Chondrocyte (in vitro differentiated cells): ENCODE results near the gene SP8. TPM values are rescaled to one million over a fixed set of nuclear protein-coding genes. Genes with fewer than 3 reads are reported as not detected.
A peak's percentile ranks its signal among the peaks of the same experiment; 100 is the strongest.

ENCODE experiments used
- DNase-seq: peaks from one replicate; pipeline ENCODE4 v3.0.0; 2021; ENCODE audit warnings: mixed read lengths, low spot score
- H3K27ac Mint-ChIP-seq: one replicate; pipeline ENCODE4 v1.8.0; 2021; ENCODE audit warnings: mild to moderate bottlenecking, moderate library complexity, mixed read lengths; ENCODE audit not compliant: unreplicated experiment
- H3K27me3 Mint-ChIP-seq: 2 replicates; pipeline ENCODE4 v1.8.0; 2021; ENCODE audit warnings: low read depth, mixed read lengths
- H3K36me3 Mint-ChIP-seq: 2 replicates; pipeline ENCODE4 v1.8.0; 2021; ENCODE audit warnings: low read depth, mixed read lengths
- H3K4me1 Mint-ChIP-seq: 2 replicates; pipeline ENCODE4 v1.8.0; 2021; ENCODE audit warnings: low read depth, mild to moderate bottlenecking, mixed read lengths
- H3K4me3 Mint-ChIP-seq: one replicate; pipeline ENCODE4 v1.8.0; 2021; ENCODE audit warnings: mild to moderate bottlenecking, moderate library complexity, mixed read lengths; ENCODE audit not compliant: unreplicated experiment
- H3K9me3 Mint-ChIP-seq: 2 replicates; pipeline ENCODE4 v1.8.0; 2021; ENCODE audit warnings: low read depth, mixed read lengths
- total RNA-seq: library from RNA; stranded (reverse); gene quantifications from 3 replicates; pipeline ENCODE4 v1.2.1, GENCODE V29; 2021
- TF ChIP-seq, protein P1 (sequence below): fragments of 200-600 bp; sonication (generic); IDR thresholded peaks from 2 replicates; pipeline ENCODE4 v1.5.0; 2021; ENCODE audit warnings: antibody characterized with exemption, mild to moderate bottlenecking, moderate library complexity

The SP8 gene
- total RNA-seq, 1 donor from 2014 or later = not detected

DNA sequence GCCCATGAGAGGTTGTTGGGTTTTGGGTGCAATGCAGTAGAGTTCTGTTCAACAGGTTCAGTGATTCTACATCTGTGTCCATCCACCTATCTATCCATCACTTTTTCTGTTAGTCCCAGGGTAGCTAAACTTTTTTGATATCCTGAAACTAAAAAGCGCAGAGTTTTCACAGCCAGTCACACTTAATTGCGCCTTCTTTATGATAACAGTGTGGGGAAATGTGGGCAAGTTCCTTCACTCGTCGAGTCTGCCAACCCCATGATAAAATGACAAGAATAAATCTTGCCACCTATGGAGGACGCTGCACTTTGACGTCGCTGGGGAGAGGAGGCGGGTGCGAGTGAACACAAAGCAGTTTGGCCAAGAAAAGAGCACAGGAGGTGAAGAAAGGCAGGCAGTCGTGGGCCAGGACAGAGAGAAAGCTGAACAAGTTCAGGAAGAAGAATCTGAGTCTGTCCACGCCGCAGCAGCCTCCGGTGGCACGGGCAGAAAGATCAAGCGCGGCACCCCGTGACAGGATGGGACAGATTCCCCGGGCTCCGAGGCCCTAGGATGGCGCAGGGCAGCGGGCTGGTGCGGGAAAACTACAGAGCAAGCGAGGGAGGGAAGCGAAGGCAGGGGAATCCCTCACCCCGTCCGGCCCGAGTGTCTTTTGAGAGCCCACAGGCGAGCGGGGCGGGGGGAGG lies 9.2 kb downstream of the SP8 start:
- TF ChIP-seq, protein P1, sequence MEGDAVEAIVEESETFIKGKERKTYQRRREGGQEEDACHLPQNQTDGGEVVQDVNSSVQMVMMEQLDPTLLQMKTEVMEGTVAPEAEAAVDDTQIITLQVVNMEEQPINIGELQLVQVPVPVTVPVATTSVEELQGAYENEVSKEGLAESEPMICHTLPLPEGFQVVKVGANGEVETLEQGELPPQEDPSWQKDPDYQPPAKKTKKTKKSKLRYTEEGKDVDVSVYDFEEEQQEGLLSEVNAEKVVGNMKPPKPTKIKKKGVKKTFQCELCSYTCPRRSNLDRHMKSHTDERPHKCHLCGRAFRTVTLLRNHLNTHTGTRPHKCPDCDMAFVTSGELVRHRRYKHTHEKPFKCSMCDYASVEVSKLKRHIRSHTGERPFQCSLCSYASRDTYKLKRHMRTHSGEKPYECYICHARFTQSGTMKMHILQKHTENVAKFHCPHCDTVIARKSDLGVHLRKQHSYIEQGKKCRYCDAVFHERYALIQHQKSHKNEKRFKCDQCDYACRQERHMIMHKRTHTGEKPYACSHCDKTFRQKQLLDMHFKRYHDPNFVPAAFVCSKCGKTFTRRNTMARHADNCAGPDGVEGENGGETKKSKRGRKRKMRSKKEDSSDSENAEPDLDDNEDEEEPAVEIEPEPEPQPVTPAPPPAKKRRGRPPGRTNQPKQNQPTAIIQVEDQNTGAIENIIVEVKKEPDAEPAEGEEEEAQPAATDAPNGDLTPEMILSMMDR = no peak
- Mint-ChIP-seq H3K9me3 (no peaks in the 10 kb centered on the region), H3K4me1 (peaks cover 9% of the 10 kb centered on the region), H3K27ac (no peak overlapping the region), H3K27me3 (peaks cover 75% of the 10 kb centered on the region), H3K4me3 (peak overlapping the region; percentile 67), H3K36me3 (no peaks in the 10 kb centered on the region)
- DNase-seq = no peak

GRCh38 chr7:20776942-20777341 lies 9.7 kb downstream of the SP8 start:
- TF ChIP-seq, protein P1 = no peak
- peaks cover 9% of the 10 kb centered on the region for H3K4me1 Mint-ChIP-seq
- no peak overlapping the region for H3K4me3 Mint-ChIP-seq
- no peaks in the 10 kb centered on the region for H3K9me3 Mint-ChIP-seq
- no peaks in the 10 kb centered on the region for H3K36me3 Mint-ChIP-seq
- H3K27ac Mint-ChIP-seq = no peak overlapping the region
- H3K27me3 Mint-ChIP-seq = peaks cover 78% of the 10 kb centered on the region
- no peak for DNase-seq

- Mint-ChIP-seq H3K9me3 (no peaks in the 10 kb centered on the region), H3K4me3 (no peak overlapping the region), H3K4me1 (peaks cover 9% of the 10 kb centered on the region), H3K36me3 (no peaks in the 10 kb centered on the region), H3K27ac (no peak overlapping the region), H3K27me3 (peaks cover 74% of the 10 kb centered on the region)
- TF ChIP-seq, protein P1 = no peak
- no peak for DNase-seq
Observed at GRCh38 chr7:20776214-20776911, 10.3 kb downstream of the SP8 start.

DNA sequence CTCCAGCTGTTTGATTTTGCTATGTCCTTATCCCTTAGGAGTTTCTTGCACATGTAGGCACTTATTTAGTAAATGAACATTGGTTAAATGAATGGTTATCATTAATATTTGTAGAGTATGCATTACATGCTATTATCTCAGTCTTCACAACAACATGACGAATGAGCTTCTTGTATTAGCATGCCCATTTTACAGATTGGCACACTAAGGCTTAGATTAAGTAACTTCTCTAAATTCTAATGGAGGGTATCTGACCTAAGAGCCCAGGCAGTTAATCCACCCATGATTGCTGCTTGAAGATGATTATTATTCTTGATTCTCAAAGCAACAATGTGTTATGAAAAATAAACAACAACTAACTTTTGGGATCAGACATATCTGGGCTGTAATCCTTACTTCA lies 32.7 kb downstream of the SP8 start:
- H3K27me3 Mint-ChIP-seq = no peaks in the 10 kb centered on the region
- H3K4me3 Mint-ChIP-seq = no peak overlapping the region
- DNase-seq = no peak
- H3K4me1 Mint-ChIP-seq = no peaks in the 10 kb centered on the region
- H3K9me3 Mint-ChIP-seq = no peaks in the 10 kb centered on the region
- H3K36me3 Mint-ChIP-seq = no peaks in the 10 kb centered on the region
- TF ChIP-seq, protein P1 = no peak
- no peak overlapping the region for H3K27ac Mint-ChIP-seq

- H3K9me3 Mint-ChIP-seq = no peaks in the 10 kb centered on the region
- TF ChIP-seq, protein P1 = no peak
- no peak for DNase-seq
- H3K4me3 Mint-ChIP-seq = no peak overlapping the region
- H3K27me3 Mint-ChIP-seq = no peaks in the 10 kb centered on the region
- no peaks in the 10 kb centered on the region for H3K4me1 Mint-ChIP-seq
- no peaks in the 10 kb centered on the region for H3K36me3 Mint-ChIP-seq
- H3K27ac Mint-ChIP-seq = no peak overlapping the region
Observed at GRCh38 chr7:20749906-20750305, 36.8 kb downstream of the SP8 start.
